ENCODE data around the gene VWA3A. TPM values are rescaled to one million over a fixed set of nuclear protein-coding genes. Genes with fewer than 3 reads are reported as not detected.

The VWA3A gene
- total and polyA plus RNA-seq, 2 of the 8 experiments (the other 6 are each of a cell fraction or from before 2014, with no cell fraction given) = 0.05 TPM; not detected in 1

DNA sequence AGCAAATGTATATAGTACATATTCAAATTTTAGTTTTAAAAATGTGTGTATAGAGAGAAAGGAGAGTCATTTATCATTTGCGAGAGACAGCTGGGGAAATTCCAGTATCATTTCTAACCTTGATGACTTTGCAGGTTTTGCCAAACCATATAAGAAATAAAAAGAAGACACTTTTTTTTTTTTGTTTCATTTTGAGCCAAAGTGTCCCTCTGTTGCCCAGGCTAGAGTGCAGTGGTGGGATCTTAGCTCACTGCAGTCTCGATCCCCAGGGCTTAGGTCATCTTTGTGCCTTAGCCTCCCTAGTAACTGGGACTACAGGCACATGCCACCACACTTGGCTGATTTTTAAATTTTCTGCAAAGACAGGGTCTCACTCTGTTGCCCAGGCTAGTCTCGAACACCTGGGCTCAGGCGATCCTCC lies 38.4 kb upstream of the VWA3A start:
- no peak overlapping the region for H4K91ac ChIP-seq (replicated peaks; ENCODE audit: insufficient read length, low read length)
- H4K5ac ChIP-seq (ENCODE audit: insufficient read length, low read depth, low read length) = no peak overlapping the region
- no peak overlapping the region for H3K9ac ChIP-seq (replicated peaks in 1 of 4; ENCODE audit: extremely low read depth in 1 of 4, low read depth in 3 of 4, low read length in 3 of 4)
- H3K4me3 ChIP-seq (ENCODE audit: extremely low read depth in 1 of 4, insufficient read depth in 2 of 4, low read depth in 3 of 4, low read length in 4 of 4) = no peak overlapping the region
- H2BK15ac ChIP-seq (ENCODE audit: low read length) = no peak overlapping the region
- ChIA-PET POLR2A (ENCODE audit: partially characterized antibody) (no interaction called here), CTCF (ENCODE audit: partially characterized antibody) (interaction anchor here (0.6 to 1.2 kb wide), 2 partner anchors 16 to 29 kb away, joined by 3 read pairs; no protein-coding TSS in a partner anchor)
- H2BK5ac ChIP-seq (ENCODE audit: low read depth, low read length) = no peak overlapping the region
- no peaks in the 10 kb centered on the region for H3K9me3 ChIP-seq (ENCODE audit: insufficient read depth in 2 of 2, low read depth in 1 of 2, low read length in 1 of 2)
- TF ChIP-seq KDM4A (IDR thresholded peaks at IDR 0.05; ENCODE audit: low read depth, low read length, severe bottlenecking) (no peak), KDM5A (IDR thresholded peaks at IDR 0.05; ENCODE audit: low read length) (no peak), CEBPB (IDR thresholded peaks at IDR 0.05; ENCODE audit: low read depth, low read length) (no peak), SIX5 (IDR thresholded peaks at IDR 0.05; ENCODE audit: low read depth, low read length) (no peak)
- TF ChIP-seq, protein P1, sequence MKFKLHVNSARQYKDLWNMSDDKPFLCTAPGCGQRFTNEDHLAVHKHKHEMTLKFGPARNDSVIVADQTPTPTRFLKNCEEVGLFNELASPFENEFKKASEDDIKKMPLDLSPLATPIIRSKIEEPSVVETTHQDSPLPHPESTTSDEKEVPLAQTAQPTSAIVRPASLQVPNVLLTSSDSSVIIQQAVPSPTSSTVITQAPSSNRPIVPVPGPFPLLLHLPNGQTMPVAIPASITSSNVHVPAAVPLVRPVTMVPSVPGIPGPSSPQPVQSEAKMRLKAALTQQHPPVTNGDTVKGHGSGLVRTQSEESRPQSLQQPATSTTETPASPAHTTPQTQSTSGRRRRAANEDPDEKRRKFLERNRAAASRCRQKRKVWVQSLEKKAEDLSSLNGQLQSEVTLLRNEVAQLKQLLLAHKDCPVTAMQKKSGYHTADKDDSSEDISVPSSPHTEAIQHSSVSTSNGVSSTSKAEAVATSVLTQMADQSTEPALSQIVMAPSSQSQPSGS (IDR thresholded peaks at IDR 0.05; ENCODE audit: low read length) = no peak
- no peak overlapping the region for H2BK12ac ChIP-seq (ENCODE audit: low read depth, low read length)
- H3K14ac ChIP-seq (ENCODE audit: insufficient read length) = no peak overlapping the region
- FAIRE-seq (no peak), DNase-seq (ENCODE audit: low read depth in 1 of 2, low spot score in 2 of 2) (no peak)
- 91% methylated on average over 4 of the region's 4 CpGs; no CpG with 5 or more reads in 1 of the 2 experiments for WGBS, 2 experiments (ENCODE audit: extremely low coverage in 1 of 2, insufficient coverage in 1 of 2, insufficient read length in 1 of 2, insufficient replicate concordance in 2 of 2, low coverage in 1 of 2, low lambda C conversion rate in 2 of 2, missing lambda C conversion rate in 1 of 2)
- H3K79me2 ChIP-seq (ENCODE audit: control insufficient read depth in 1 of 2, insufficient read depth in 2 of 2, low read length in 2 of 2) = 0 out of 4 replicates have a peak, but pooled peaks cover 0 to 3% of the 10 kb centered on the region in 2 experiments
- H2AK5ac ChIP-seq (ENCODE audit: low read depth, low read length) = no peak overlapping the region
- H3K4me1 ChIP-seq (replicated peaks in 1 of 4; ENCODE audit: control insufficient read depth in 3 of 4, insufficient read depth in 4 of 4, low read length in 3 of 4) = no peaks in the 10 kb centered on the region
- no peaks in the 10 kb centered on the region for H3K23me2 ChIP-seq (ENCODE audit: low read depth, low read length)
- no peaks in the 10 kb centered on the region for H3K27me3 ChIP-seq (replicated peaks in 1 of 4; ENCODE audit: control insufficient read depth in 3 of 4, extremely low read depth in 1 of 4, insufficient read depth in 3 of 4, low read length in 3 of 4)
- H3K18ac ChIP-seq (ENCODE audit: extremely low read depth, low read length) = no peak overlapping the region
- no peak overlapping the region for H3K23ac ChIP-seq (ENCODE audit: insufficient read length)
- H3K56ac ChIP-seq (replicated peaks; ENCODE audit: insufficient read length, low read depth, low read length) = no peak overlapping the region
- no peak overlapping the region for H4K8ac ChIP-seq (ENCODE audit: extremely low read depth, insufficient read depth, low read length)
- no peak overlapping the region for H2BK120ac ChIP-seq (replicated peaks; ENCODE audit: low read depth, low read length)
- no peak overlapping the region for H3K4ac ChIP-seq (replicated peaks; ENCODE audit: insufficient read length, low read depth, low read length)
- H2AFZ ChIP-seq (ENCODE audit: low read length) = no peak overlapping the region
- H3K27ac ChIP-seq (ENCODE audit: low read depth, low read length) = no peak overlapping the region
- H3K36me3 ChIP-seq (ENCODE audit: control insufficient read depth in 2 of 4, insufficient read depth in 4 of 4, low read length in 3 of 4) = 0 out of 8 replicates have a peak, but pooled peaks cover 0 to 2% (median 0%) of the 10 kb centered on the region in 4 experiments
- no peak overlapping the region for H2BK20ac ChIP-seq (ENCODE audit: low read length)
- H4K20me1 ChIP-seq (replicated peaks in 1 of 2; ENCODE audit: control insufficient read depth in 1 of 2, insufficient read depth in 2 of 2, low read length in 2 of 2) = peaks cover 2 to 4% of the 10 kb centered on the region in 2 experiments
- no peak overlapping the region for H3K4me2 ChIP-seq (ENCODE audit: insufficient read depth in 1 of 2, low read depth in 2 of 2, low read length in 2 of 2)
- H3K79me1 ChIP-seq (ENCODE audit: low read depth, low read length) = 0 out of 2 replicates have a peak, but pooled peaks cover 2% of the 10 kb centered on the region

All from H1 (cell line).